IPS-18a (cell line): Measurements from ENCODE around the gene RASA4B.
"Not testable (repeated sequence)": the region's sequence is repeated elsewhere in the genome, so short reads cannot be mapped to it uniquely, and the experiment has no call there.

ENCODE experiments used
- H3K27ac ChIP-seq: one replicate; pipeline ENCODE4 v1.5.1; 2013; ENCODE audit warnings: low read length
- H3K27me3 ChIP-seq: one replicate; pipeline ENCODE4 v1.6.1; 2013; ENCODE audit warnings: mild to moderate bottlenecking, low read length; ENCODE audit not compliant: control insufficient read depth, insufficient read depth
- H3K36me3 ChIP-seq: one replicate; pipeline ENCODE4 v1.6.1; 2013; ENCODE audit warnings: low read depth, low read length; ENCODE audit not compliant: control insufficient read depth
- H3K4me1 ChIP-seq: one replicate; pipeline ENCODE4 v1.6.1; 2013; ENCODE audit warnings: low read depth, low read length; ENCODE audit not compliant: control insufficient read depth
- H3K4me3 ChIP-seq: one replicate; pipeline ENCODE4 v1.5.1; 2013; ENCODE audit warnings: low read length
- H3K9ac ChIP-seq: one replicate; pipeline ENCODE4 v1.6.1; 2013; ENCODE audit warnings: mild to moderate bottlenecking, low read length, moderate library complexity
- H3K9me3 ChIP-seq: one replicate; pipeline ENCODE4 v1.6.1; 2013; ENCODE audit warnings: low read depth, low read length; ENCODE audit not compliant: control insufficient read depth

RASA4B gene

DNA sequence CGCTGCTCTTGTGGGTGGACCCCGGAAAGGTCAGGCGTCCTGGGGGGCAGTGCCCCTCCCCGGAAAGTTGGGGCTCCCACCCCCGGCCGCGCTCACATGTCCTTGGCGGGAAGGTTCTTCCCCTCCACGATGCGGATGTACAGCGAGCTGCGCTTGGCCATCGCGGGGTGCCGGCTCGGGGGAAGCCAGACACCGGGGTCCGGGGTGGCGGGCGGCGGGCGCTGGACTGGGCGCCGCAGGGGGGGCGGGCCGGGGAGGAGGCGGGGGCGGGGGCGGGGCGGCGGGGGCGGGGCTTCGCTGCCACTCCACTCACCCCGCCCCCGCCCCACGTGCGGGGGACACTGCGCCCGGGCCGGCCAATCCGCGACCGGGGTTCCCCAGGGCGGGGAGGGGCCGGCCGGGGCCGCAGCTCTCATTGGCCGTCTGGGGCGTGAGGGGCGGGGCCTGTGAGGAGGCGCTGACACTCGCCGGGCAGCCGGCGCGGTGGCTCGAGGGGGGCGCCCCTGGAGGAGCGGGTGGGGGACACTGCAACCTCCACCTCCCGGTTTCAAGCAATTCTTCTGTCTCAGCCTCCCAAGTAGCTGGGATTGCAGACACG, at the start of gene RASA4B:
Gene RASA4B (minus strand): TSS at position 228 of the 598 bp plus-strand sequence. CDS start 67 bp downstream, at position 161.
- not testable (repeated sequence) for H3K9me3 ChIP-seq, H3K27me3 ChIP-seq, H3K4me1 ChIP-seq, H3K9ac ChIP-seq, H3K4me3 ChIP-seq, H3K27ac ChIP-seq, H3K36me3 ChIP-seq

DNA sequence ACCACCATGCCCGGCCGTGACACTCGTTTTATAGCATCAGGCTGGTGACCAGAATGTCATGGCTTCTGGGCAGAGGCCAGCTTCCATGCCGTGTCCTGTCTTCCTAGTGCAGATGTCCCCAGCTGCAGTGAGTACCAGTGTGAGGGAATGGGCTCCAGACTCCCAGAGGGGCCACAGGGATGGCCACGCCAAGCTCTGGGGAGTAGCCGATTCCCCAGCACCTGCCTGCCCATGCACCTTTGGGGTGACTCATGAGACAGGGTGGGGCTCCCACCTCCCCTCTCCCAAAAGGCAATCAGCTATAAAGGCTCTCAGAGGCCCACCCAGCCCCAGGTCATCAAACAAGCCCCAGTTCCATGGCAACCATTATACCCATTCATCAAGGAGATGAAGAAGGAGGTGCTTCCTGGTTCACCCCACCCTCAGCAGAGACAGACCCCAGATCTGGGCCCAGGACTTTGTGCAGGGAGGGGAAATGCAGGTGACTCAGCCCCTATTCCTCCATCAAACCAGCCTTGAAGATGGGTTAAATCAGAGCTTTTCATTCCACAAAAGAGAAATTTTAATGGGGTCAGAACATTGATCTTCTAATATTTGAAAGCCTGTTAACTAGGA, 33.3 kb upstream of the RASA4B start, which contains the start of gene SPDYE2:
Gene SPDYE2 (plus strand): TSS at position 419 of the 615 bp plus-strand sequence. CDS start 2,030 bp downstream, outside the sequence.
- H3K4me1 ChIP-seq, H3K4me3 ChIP-seq, H3K27ac ChIP-seq, H3K27me3 ChIP-seq, H3K9me3 ChIP-seq, H3K36me3 ChIP-seq, H3K9ac ChIP-seq: not testable (repeated sequence)

DNA sequence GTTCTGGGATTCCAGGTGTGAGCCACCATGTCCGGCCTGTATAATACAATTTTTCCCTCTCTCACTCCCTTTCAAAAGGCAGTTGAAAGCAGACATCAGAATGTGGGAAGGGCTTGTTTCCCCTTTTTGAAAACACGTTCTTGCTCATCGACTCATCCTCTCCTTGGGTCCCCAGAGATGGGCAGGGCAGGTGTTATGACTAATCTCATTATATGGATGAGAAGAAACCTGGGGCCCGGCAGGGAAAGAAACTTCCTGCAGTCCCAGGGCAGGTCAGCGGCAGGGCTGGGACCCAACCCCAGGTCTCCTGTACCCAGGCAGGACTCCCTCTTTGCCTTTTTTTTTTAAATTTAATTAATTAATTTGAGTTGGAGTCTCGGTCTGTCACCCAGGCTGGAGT, 28.8 kb upstream of the RASA4B start:
- not testable (repeated sequence) for H3K27ac ChIP-seq, H3K9ac ChIP-seq, H3K4me3 ChIP-seq, H3K27me3 ChIP-seq, H3K36me3 ChIP-seq, H3K9me3 ChIP-seq, H3K4me1 ChIP-seq

DNA sequence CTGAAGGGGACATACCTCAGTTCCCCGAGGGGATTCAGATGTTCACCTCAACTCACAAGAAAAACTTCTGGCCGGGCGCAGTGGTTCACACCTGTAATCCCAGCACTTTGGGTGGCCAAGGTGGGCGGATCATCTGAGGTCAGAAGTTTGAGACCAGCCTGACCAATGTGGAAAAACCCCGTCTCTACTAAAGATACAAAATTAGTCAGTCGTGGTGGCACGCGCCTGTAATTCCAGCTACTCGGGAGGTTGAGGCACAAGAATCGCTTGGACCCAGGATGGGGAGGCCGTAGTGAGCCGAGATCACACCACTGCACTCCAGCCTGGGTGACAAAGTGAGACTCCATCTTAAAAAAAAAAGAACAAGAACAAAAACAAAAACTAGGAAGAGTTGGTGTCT, 27.7 kb upstream of the RASA4B start:
- not testable (repeated sequence) for H3K9me3 ChIP-seq, H3K36me3 ChIP-seq, H3K4me3 ChIP-seq, H3K27ac ChIP-seq, H3K4me1 ChIP-seq, H3K27me3 ChIP-seq, H3K9ac ChIP-seq

DNA sequence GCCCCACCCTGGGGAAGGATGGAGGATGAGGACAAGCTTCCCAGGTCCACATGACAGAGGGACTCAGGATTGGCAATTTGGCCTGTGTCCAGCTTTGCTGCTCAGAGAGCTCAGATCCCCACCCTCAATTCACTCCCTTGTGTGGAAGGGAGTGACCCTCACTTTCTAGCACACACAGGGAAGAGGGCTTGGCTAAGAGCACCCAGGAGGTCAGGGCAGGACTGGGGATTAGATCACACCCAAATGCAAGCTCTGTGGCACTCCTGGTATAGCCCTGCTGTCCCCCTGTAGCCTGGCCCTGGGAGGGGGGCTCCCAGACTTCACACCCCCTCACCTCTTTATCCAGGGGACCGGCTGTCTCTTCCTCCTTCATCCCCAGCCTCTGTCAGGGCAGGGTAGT, 26.8 kb upstream of the RASA4B start:
- H3K9ac ChIP-seq, H3K36me3 ChIP-seq, H3K27me3 ChIP-seq, H3K27ac ChIP-seq, H3K4me1 ChIP-seq, H3K9me3 ChIP-seq, H3K4me3 ChIP-seq: not testable (repeated sequence)

DNA sequence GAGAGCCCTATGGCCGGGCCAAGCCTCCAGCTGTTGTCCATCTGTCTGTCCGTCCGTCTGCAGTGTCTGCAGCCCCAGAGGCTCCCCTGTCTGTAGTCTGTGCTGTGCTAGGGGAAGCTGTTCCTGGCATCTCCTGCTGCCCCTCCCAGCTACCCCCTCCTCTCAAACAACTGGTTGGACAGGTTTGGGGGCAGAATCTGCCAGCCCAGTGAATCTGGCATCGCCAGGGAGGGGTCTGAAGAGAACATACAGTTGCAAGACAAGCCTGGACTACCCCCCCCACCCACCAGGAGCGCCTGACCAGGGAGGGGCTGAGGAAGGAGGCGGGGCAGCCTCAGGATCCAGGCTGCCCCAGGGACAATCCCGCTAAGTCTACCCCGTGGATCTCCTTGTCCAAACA, 26.0 kb upstream of the RASA4B start, which contains the start of gene UPK3BL2:
Gene UPK3BL2 (minus strand): TSS at position 101 of the 400 bp plus-strand sequence. CDS start 60 bp downstream, at position 41.
- not testable (repeated sequence) for H3K36me3 ChIP-seq, H3K4me3 ChIP-seq, H3K27ac ChIP-seq, H3K4me1 ChIP-seq, H3K9ac ChIP-seq, H3K9me3 ChIP-seq, H3K27me3 ChIP-seq

DNA sequence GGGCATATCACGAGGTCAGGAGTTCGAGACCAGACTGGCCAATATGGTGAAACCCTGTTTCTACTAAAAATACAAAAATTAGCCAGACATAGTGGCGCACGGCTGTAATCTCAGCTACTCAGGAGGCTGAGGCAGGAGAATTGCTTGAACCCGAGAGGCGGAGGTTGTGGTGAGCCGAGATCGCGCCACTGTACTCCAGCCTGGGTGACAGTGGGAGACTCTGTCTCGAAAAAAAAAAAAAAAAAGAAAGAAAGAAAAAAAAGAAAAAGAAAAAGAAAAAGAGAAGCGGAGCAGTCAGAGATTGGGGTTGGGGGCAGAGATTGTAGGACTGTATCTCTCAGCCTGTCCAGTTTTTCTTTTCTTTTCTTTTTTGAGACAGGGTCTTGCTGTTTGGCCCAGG, 25.2 kb upstream of the RASA4B start:
- H3K36me3 ChIP-seq, H3K4me3 ChIP-seq, H3K9ac ChIP-seq: not testable (repeated sequence)

DNA sequence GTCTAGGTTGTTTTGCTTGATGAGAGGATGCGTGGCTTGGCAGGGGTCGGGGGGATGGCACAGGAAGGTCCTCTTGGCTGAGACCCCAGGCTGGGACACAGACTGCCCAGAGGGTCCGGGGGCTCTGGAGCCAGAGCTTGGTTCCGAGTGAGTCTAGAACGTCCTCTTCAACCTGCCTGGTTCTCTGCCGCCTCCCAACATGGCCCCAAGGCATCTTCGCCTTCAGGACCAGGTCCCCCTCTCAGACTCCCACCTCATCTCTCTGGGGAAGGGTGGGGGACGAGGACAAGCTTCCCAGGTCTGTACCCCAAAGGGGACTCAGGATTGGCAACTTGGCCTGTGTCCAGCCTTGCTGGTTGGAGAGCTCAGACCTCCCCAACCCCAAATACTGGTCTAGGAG, 24.5 kb upstream of the RASA4B start:
- not testable (repeated sequence) for H3K9me3 ChIP-seq, H3K27ac ChIP-seq

More for the DNA sequence above, 25.2 kb upstream of the RASA4B start:
- not testable (repeated sequence) for H3K9me3 ChIP-seq, H3K4me1 ChIP-seq, H3K27ac ChIP-seq, H3K27me3 ChIP-seq

DNA sequence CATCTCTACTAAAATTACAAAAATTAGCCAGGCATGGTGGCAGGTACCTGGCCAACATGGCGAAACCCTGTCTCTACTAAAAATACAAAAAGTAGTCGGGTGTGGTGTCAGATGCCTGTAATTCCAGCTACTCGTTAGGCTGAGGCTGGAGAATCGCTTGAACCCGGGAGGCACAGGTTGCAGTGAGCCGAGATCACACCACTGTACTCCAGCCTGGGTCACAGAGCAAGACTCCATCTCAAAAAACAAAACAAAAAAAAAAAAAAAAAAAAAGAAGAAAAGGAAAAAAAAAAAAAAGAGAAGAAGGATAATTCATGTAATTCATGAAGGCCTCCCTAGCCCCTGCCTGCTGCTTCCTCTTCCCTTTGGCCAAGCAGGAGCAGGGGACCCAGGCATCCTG, 23.0 kb upstream of the RASA4B start:
- not testable (repeated sequence) for H3K4me1 ChIP-seq, H3K36me3 ChIP-seq, H3K4me3 ChIP-seq, H3K9me3 ChIP-seq, H3K9ac ChIP-seq, H3K27ac ChIP-seq, H3K27me3 ChIP-seq

More for the DNA sequence above, 24.5 kb upstream of the RASA4B start:
- not testable (repeated sequence) for H3K27me3 ChIP-seq, H3K36me3 ChIP-seq, H3K4me3 ChIP-seq, H3K4me1 ChIP-seq, H3K9ac ChIP-seq

DNA sequence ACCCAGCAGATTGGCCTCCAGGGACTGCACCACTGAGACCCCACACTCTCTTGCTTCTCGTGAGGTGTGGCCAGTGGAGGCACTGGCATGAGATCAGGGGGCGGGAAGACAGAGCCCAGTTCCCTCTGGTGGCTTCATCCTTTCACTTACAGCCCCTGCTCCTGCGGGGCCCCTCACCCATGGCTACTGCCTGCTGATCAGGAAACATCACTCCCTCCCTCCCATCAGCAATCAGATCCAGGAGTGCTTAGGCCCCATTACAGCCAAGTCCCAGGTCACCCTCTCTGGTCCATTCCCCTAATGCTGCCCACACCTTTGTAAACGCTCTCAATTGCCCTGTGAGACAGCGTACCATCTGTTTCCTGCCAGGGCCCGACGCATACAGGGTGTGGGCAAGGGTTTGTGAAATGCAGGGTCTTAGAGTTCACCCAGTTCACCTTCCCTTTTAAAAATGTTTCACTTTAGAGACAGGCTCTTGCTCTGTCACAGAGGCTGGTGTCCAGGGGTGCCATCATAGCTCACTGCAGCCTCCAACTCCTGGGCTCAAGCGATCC, 17.6 kb upstream of the RASA4B start:
- not testable (repeated sequence) for H3K4me3 ChIP-seq, H3K27ac ChIP-seq, H3K9me3 ChIP-seq, H3K27me3 ChIP-seq, H3K9ac ChIP-seq, H3K4me1 ChIP-seq, H3K36me3 ChIP-seq

DNA sequence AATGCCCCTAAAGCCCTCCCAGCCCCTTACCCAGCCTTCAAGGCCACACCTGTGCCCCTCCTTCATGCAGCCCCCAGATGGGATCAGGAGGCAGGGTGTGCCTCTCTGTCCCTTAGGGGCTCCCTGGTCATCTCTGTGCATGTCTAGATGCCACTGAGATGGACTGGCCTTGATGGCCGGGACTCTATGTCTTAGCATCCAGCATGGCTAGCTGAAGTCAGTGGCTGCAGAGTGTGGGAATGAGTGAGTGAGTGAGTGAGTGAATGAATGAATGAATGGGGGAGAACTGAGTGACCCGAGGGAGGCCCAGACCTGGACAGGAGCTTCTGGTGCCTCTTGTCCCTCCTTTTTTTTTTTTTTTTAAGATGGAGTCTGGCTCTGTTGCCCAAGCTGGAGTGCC, 14.6 kb upstream of the RASA4B start:
- H3K36me3 ChIP-seq, H3K9me3 ChIP-seq: not testable (repeated sequence)

DNA sequence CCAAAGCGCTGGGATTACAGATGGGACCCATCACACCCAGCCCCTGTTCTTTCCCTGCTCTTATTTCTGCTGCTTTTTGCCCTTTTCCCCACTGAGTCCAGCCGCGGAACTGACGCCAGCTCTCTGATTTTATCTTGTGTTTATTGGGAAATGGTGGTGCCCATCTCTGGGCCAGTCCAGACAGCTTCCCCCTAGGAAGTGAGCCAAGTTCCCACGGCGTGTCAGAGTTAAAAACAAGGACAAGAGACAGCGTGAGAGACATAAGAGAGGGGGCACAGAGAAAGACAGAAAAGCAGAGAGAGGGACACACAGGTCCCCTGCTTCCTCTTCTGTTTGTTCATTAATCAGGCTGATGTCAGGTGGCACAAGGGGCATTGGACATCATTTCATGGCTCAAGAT, 14.0 kb upstream of the RASA4B start:
- not testable (repeated sequence) for H3K36me3 ChIP-seq, H3K9ac ChIP-seq, H3K9me3 ChIP-seq, H3K4me1 ChIP-seq, H3K27me3 ChIP-seq, H3K4me3 ChIP-seq, H3K27ac ChIP-seq

More for the DNA sequence above, 14.6 kb upstream of the RASA4B start:
- not testable (repeated sequence) for H3K4me1 ChIP-seq, H3K4me3 ChIP-seq, H3K27ac ChIP-seq, H3K27me3 ChIP-seq, H3K9ac ChIP-seq
